22Rv1 (cell line): Measurements from ENCODE around the gene IBSP.

Source experiments
- ZFX ChIP-seq: fragments of 450-650 bp; IDR thresholded peaks from 2 replicates; pipeline ENCODE4 v1.6.1; 2017; ENCODE audit warnings: antibody characterized with exemption, borderline replicate concordance
- TF ChIP-seq, protein P1 (sequence below): fragments of 450-650 bp; IDR thresholded peaks from 2 replicates; pipeline ENCODE4 v1.5.1; 2017; ENCODE audit warnings: mild to moderate bottlenecking

DNA sequence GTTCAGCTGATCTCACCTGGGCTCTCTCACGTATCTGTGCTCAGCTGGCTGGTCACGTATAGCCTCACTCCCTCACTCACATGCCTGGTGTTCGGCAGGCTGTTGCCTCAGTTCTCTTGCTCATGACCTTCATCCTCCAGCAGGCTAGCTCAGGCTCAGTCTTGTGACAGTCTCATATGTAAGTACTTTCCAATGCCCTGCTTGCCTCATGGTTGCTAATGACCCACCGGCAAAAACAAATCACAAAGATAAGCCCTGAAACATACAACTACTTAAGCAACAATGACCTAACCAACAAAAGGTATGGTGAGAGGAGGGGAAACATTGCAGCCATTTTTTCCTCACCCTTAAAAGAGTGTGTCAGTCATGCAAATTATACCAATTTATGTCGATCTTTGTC lies 58.4 kb downstream of the IBSP start:
- TF ChIP-seq, protein P1, sequence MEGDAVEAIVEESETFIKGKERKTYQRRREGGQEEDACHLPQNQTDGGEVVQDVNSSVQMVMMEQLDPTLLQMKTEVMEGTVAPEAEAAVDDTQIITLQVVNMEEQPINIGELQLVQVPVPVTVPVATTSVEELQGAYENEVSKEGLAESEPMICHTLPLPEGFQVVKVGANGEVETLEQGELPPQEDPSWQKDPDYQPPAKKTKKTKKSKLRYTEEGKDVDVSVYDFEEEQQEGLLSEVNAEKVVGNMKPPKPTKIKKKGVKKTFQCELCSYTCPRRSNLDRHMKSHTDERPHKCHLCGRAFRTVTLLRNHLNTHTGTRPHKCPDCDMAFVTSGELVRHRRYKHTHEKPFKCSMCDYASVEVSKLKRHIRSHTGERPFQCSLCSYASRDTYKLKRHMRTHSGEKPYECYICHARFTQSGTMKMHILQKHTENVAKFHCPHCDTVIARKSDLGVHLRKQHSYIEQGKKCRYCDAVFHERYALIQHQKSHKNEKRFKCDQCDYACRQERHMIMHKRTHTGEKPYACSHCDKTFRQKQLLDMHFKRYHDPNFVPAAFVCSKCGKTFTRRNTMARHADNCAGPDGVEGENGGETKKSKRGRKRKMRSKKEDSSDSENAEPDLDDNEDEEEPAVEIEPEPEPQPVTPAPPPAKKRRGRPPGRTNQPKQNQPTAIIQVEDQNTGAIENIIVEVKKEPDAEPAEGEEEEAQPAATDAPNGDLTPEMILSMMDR: no peak
- TF ChIP-seq ZFX: no peak
